Measurements from ENCODE around the gene HIPK4.
"Not testable (repeated sequence)": the region's sequence is repeated elsewhere in the genome, so short reads cannot be mapped to it uniquely, and the experiment has no call there.

HIPK4 gene, protein sequence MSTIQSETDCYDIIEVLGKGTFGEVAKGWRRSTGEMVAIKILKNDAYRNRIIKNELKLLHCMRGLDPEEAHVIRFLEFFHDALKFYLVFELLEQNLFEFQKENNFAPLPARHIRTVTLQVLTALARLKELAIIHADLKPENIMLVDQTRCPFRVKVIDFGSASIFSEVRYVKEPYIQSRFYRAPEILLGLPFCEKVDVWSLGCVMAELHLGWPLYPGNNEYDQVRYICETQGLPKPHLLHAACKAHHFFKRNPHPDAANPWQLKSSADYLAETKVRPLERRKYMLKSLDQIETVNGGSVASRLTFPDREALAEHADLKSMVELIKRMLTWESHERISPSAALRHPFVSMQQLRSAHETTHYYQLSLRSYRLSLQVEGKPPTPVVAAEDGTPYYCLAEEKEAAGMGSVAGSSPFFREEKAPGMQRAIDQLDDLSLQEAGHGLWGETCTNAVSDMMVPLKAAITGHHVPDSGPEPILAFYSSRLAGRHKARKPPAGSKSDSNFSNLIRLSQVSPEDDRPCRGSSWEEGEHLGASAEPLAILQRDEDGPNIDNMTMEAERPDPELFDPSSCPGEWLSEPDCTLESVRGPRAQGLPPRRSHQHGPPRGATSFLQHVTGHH

DNA sequence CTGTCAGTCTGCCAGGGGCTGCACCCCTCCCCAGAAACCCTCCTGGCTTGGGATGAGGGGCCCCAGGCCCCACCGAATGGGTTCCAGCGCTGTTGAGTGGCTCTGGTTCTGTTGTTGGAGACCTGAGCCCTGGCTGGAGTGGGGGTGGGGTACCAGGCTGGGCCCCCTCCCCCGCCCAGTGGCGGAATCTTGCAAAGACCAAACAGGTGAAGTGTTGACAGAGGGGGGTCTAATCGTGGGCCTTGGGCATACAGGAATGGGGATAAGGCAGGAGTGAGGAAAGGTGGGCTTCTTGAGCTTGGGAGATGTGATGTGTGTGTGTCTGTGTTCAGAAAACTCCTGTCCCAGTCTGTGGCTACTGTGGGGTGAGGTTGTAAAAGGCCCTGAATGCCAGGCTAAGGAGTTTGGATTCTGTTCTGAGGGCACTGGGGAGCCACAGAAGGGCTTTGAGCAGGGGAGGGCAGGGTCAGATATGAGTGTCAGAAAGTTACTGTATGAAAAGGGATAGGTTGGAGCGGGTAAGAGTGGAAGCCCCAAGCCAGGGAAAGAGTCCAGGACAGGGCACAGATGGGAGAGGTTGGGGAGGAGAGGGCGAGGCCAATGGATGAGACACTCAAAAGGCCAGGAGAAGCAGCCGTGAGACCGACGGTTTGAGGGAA lies at the start of gene HIPK4:
HIPK4 (minus strand) TSS at position 98 of the 659 bp plus-strand sequence. CDS start 279 bp downstream, outside the sequence.
- no peak for DNase-seq (ENCODE audit: low spot score)

DNA sequence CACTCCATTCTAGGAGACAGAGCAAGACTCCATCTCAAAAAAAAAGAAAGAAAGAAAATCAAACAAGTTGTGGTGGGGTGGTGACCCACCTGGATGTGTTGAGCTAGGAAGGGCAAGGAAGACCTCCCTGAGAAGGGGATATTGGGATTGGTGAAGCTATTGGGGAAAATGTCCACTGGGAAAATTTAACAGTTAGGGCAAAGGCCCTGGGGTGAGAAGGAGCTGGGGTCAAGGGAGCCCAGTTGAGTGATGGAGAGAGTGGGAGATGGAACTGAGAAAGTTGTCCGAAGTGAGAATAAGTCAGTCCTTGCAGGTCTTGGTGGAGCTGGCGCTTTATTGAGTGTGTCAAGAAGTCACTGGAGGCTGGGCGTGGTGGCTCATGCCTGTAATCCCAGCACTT lies 48.3 kb upstream of the HIPK4 start:
- DNase-seq (ENCODE audit: low spot score) = no peak

DNA sequence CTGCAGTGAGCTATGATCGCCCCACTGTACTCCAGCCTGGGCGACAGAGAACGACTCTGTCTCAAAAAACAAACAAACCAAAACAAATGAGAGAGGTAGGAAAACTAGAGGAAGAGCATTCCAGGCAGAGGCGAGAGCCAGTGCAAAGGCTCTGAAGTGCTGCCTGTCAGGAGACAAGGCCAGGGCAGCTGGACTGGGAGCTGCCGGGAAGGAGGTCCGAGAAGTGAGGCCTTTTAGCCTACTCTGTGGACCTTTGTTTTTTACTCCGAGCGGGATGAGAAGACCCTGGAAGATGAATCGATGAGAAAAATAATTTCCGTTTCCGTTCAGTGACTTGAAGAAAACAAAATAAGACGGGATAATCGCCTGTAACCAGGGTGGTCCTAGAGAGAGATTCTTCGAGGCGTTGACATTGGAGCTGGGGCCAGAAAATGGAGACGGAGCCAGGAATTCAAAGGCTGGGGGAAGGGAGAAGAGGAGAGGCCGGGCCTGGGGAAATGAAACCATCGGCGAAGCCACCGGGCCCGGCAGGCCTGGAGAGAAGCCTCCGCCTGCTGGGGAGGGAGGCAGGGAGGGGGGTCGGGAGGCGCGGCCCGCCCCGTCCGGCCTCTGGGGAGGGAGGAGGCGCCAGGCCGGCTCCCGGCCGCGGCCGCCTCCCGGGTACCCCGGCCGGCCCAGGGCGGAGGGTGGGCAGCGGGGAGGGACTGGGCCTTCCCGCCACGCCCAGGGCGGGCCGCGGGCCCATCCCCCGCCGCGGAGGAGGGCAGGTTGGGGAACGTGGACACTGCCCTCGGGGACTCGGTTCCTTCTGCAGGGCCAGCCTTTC lies 43.6 kb upstream of the HIPK4 start:
- peak; percentile 88 for DNase-seq (ENCODE audit: low spot score)

DNA sequence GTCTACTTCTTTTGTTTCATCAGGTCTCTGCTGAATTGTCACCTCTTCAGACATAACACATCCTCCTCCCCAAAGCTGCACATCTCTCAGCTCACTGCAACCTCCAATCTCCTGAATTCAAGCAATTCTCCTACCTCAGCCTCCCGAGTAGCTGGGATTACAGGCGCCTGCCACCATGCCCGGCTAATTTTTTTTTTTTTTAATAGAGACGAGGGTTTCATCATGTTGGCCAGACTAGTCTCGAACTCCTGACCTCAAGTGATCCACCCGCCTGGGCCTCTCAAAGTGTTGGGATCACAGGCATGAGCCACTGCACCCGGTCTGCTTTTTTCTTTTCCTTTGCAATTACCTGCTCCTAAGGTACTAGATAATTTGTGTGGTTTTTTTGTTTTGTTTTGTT lies 42.8 kb upstream of the HIPK4 start:
- DNase-seq (ENCODE audit: low spot score) = not testable (repeated sequence)

DNA sequence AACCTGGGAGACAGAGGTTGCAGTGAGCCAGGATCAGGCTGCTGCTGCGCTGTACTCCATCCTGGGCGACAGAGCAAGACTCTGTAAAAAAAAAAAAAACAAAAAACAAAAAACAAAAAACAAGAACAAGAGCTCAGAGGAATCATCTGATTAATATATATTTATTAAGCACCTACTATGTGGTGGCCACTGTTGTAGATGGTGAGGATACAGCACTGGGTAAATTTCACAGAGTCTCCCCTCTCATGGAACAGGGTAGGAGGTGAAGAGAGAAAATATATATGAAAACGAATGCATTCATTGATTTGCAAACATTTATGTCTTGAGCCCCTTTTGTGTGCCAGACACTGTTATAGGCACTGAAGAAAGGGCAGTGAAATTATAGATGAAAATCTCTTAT lies 41.7 kb upstream of the HIPK4 start:
- DNase-seq (ENCODE audit: low spot score) = no peak

DNA sequence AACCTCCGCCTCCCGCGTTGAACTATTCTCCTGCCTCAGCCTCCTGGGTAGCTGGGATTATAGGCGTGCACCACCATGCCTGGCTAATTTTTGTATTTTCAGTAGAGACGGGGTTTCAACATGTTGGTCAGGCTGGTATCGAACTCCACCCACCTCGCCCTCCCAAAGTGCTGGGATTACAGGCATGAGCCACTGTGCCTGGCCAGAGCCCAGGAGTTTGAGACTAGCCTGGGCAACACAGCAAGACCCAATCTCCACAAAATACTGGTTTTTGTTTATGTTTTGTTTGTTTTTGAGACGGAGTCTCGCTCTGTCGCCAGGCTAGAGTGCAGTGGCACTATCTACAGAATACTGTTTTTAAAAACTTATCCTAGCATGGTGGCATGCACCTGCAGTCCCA lies 40.3 kb upstream of the HIPK4 start:
- DNase-seq (ENCODE audit: low spot score) = not testable (repeated sequence)

DNA sequence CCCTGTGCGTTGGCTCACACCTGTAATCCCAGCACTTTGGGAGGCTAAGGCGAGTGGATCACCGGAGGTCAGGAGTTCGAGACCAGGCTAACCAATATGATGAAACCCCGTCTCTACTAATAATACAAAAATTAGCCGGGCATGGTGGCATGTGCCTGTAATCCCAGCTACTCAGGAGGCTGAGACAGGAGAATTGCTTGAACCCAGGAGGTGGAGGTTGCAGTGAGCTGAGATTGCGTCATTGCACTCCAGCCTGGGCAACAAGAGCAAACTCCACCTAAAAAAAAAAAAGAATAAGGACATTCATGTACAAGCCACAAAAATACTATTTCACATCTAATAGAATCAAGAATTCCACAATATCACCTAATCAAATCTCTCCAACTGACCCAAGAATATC lies 38.2 kb upstream of the HIPK4 start:
- DNase-seq (ENCODE audit: low spot score) = not testable (repeated sequence)

DNA sequence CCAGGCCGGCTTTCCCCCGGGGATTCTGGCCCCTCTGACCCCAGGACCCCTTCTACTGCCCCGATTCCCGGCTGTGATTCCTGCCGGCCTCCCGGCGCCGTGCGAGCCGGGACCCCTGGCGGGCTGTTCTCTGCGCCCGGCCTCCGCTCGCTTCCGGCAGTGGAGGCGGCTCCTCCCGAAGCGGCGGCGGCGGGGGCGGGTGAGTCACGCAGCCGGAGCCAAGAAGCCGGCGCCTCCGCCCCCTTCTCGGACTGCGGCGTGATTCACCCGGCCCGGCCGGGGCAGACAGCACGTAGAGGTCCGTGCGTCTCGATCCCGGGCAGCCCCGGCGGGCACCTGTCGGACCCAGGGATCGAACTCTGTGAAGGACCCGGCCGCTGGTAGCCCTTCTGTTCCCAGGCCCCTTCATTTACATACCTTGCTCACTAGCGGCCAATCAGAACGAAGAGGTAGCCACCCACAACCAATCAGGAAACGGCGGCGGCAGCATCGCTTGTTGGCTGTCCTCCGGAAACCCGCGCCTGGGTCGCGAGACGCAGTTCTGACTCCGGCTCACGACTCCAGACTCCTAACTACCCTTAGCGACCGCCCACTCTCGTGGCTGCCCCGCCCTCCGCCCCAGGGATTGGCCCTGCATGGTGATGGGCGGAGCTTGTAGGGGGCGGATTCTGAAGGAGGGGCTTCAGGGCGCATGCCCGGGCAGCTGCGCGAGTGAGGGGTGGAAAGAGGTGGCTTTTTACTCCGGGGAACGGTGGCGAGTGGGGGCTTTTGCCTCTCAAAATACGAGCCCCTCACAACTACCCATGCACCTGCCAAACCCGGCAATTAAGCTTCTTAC lies 35.7 kb upstream of the HIPK4 start, which contains the start of gene SERTAD1:
SERTAD1 (minus strand) TSS at position 543 of the 838 bp plus-strand sequence. CDS start 2,446 bp downstream, outside the sequence.
- peak; percentile 99 for DNase-seq (ENCODE audit: low spot score)

DNA sequence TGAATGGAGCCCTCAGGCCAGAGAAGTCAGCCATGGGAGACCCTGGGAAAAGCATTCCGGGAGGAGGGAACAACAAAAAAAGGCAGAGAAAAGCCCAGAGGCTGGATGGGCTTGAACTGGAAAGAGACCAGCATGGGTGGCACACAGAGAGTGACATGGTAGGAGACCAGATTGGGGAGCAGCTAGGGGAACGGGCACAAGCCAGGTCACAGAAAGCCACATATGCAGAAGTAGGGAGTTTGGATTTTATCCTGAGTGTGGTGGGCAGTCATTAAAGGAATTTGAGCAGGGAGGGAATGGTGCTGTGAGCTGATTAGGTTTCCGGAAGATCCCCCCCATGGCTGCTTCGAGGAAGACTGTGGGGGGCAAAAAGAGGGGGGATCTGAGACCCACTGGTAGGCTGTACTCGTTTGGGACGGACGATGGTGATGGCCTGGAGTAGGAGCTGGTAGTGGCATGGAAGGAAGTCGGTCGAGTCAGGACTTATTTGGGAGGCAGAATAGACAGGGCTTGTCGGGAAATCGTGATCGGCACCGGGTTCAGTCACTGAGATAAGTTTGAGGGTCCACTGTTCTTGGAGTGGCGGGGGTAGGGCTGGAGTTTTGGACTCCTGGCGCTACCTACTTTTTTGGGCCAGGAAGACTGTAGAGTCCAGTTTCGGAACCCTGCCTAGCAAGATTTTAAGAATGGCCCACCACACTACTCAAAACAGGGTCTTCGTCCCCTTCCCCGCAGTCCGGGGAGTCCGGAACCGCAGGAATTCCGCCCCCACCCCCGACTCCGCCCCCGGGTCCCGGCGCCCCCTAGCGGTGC lies 34.9 kb upstream of the HIPK4 start:
- peak; percentile 42 for DNase-seq (ENCODE audit: low spot score)

DNA sequence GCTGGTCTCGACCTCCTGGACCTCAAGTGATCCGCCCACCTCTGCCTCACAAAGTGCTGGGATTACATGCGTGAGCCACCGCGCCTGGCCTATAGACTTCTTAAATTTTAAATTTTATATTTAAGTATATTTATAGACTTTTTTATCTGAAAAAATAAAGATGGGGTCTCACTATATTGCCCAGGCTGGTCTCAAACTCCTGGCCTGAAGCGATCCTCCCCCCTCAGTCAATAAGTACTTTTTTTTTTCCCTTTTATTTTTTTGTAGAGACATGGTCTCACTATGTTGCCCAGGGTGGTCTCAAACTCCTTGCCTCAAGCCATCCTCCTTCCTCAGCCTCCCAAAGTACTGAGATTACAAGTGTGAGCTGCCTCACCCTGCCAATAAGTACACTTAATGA lies 34.0 kb upstream of the HIPK4 start:
- DNase-seq (ENCODE audit: low spot score) = no peak

DNA sequence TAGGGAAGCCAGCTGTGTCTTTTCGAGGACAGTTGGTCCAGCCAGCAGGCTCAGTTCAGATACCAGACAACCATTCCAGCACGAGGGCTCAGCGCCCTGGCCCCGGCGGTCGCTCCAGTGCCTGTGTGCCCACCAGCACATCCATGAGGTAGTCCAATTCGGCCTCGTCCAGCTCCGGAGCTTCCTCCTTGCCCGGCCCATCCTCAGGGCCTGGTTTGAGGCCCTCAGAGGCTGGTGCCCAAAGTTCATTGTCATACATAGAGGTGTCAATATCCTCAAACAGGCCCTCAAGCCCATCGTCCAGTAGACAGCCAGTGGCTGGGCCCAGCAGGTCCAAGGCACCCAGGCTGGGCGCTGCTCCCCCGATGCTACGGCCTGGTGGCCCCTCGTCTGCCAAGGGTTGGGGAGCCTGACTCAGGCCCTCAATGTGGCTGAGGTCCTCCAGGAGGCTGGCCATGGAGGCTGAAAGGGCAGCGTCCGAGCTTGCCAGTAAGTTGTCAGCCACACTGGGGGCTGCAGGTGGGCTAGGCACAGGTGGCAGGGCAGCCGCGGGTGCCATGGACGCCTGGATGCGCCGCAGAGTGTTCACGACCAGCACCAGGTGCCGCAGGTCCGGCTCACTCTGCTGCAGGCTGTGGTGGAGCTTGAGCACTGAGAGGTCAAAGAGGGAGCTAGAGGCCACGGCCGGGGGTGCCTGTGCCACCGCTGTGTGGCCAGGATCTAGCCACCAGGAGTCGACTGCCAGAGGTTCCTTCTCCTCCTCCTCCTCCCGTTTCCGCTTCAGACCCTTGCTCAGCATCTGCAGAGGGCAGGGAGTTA lies 33.0 kb upstream of the HIPK4 start:
- DNase-seq (ENCODE audit: low spot score) = no peak

DNA sequence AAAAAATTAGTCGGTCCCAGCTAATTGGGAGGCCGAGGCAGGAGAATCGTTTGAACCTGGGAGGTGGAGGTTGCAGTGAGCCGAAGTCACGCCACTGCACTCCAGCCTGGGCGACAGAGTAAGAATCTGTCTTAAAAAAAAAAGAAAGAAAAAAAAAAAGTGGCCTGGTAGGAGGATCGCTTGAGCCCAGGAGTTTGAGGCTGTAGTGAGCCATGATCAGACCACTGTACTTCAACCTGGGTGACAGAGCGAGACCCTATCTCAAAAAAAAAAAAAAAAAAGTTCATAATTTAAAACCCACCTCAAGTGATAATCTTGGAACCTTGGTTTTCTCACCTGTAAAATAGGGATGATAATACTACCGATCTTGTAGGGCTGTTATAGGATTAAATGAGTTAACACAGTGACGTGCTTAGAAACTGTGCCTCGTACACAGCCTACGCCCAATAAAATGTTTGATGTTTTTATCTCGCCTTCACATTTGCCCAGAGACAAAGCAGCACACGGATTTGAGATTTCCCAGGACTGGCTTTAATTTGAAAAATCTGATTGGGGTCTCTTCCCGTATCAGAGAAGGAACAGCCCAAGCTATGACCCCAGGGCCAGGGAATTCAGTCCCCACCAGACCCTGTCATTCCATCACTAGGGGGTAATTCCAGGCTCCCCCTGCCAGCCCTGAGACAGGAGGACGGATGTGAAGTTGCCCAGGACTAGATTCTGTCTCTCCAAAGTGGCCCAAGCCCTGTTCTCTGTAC lies 32.2 kb upstream of the HIPK4 start:
- DNase-seq (ENCODE audit: low spot score) = no peak

DNA sequence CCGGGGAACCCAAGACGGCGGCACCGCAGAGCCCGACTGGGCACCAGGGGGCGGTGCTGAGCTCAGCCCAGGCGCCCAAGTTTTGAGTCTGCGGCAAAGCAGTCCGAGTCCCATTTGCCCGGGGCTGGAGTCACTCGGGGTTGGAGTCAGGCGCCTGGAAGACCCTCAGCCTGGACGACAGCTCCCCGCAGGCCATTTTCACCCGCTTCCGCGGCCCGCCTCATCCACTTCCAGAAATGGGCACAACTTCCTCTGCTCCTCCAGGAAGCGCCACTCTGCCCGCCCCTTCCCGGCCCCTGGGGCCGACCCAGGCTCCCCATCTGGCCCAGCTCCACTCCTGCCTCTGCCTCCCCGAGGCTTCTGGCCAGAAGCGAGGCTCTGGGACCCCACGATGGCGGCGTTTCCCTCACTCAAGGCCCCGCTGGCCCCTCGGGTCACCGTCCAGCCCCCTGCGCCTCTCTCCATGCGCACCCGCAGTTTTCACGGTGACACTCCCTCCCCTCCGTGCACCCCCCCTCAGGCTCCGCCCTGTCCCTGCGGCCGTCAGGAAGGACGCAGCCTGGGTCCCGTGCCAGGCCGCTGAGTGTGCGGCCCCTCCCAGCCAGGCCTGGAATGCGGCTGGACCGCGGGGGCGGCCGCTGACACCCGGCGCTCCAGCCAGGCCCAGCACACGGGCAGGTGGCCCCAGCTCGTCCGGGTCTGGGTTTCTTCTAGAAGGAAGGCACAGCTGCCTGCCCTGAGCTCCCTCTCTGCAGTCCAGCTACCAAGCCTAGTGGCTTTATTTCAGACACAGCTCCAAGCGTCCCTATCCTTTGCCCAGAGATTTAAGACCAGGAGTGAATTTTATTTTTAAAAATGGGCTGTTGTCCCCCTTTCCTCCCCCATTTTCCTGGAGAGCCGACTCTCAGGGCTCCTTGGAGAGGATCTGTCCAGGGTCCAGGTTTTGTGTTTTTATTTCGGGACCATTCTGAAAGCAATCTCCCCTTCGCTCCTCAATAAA lies 31.1 kb upstream of the HIPK4 start:
- peak; percentile 97 for DNase-seq (ENCODE audit: low spot score)

DNA sequence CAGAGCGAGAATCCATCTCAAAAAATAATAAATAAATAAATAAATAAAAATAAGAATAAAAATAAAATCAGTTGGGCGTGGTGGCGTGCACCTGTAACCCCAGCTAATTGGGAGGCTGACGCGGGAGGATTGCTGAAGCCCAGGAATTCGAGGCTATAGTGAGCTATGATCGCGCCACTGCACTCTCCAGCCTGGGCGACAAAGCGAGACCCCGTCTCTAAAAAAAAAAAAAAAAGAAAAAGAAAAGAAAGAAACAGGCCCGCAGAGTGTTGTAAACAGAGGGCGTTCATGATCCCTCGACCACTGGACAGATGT lies 30.4 kb upstream of the HIPK4 start:
- DNase-seq (ENCODE audit: low spot score) = no peak

DNA sequence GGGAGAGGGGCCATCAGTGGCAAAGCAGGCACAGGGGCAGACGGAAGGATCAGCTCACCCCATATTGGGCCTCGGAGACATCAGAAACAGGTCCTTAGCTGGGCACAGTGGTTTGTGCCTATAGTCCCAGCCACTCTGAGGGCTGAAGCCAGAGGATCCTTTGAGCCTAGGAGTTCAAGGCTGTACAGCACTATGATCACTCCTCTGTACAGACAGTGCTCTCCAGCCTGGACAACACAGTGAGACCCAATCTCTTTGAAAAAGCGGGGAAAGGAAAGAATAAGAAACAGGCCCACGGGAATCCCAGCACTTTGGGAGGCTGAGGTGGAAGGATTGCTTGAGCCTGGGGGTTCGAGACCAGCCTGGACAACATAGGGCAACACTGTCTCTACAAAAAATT lies 29.8 kb upstream of the HIPK4 start:
- no peak for DNase-seq (ENCODE audit: low spot score)

DNA sequence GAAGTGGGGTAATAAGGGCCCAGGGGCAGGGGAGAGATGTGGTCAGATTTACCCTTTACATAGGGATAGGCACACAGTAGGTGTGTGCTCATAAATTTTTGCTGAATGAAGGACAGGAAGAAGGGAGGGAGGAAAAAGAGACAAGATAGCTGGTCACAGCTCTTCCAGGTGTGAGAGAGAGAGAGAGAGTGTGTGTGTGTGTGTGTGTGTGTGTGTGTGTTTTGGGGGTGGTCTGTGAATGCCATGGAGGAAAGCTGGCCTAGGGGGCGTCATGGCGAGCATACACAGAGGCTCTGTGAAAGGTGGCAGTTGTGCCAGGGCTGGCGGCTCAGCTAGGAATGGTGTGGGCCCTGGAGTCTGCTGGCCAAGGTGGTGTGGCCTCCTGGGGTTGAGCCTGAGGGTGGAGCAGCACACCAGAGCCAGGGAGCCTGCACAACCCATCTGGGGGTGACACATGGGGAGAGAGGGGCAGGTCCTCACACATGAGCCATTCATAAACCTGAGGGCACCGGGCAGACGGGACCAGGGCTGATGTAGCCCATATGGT lies 29.2 kb upstream of the HIPK4 start:
- no peak for DNase-seq (ENCODE audit: low spot score)

DNA sequence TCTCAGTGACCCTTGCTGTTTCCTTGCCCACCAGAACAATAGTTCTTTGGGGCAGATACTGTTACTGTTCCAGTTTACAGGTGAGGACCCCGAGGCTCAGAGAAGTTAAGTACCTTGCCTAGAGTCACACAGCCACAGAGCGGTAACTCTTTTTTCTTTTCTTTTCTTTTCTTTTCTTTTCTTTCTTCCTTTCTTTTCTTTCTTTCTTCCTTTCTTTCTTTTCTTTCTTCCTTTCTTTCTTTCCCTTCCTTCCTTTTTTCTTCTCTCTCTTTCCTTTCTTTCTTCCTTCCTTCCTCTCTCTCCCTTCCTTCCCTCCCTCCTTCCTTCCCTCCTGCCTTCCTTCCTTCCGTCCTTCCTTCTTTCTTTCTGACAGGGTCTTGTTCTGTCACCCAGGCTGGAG lies 28.1 kb upstream of the HIPK4 start:
- DNase-seq (ENCODE audit: low spot score) = no peak
